AG08395 (cell line): Measurements from ENCODE around the gene DPP10.
"Not testable (repeated sequence)": the region's sequence is repeated elsewhere in the genome, so short reads cannot be mapped to it uniquely, and the experiment has no call there.

Experiments
- DNase-seq: peaks from one replicate; pipeline ENCODE4 v3.0.0; 2012; ENCODE audit warnings: mixed read lengths, low spot score

The DPP10 gene

DNA sequence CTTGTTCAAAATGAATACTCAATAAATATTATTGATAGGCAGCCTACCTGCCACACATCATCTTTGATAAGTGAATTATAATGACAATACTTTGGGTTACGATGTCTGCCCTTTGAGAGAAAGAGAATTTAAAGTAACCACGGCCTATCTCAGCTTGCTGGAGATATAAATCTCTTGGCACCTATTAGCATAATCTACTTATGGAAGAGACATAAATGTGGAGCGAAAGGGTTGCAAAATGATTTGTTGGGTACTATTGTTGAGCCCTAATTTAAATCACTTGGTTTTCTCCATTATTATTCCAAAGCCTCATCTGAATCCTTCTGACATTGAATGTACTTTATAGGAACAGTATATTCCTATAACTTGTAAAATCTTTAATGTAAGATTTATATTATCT is 520.1 kb downstream of the DPP10 start:
- no peak for DNase-seq

DNA sequence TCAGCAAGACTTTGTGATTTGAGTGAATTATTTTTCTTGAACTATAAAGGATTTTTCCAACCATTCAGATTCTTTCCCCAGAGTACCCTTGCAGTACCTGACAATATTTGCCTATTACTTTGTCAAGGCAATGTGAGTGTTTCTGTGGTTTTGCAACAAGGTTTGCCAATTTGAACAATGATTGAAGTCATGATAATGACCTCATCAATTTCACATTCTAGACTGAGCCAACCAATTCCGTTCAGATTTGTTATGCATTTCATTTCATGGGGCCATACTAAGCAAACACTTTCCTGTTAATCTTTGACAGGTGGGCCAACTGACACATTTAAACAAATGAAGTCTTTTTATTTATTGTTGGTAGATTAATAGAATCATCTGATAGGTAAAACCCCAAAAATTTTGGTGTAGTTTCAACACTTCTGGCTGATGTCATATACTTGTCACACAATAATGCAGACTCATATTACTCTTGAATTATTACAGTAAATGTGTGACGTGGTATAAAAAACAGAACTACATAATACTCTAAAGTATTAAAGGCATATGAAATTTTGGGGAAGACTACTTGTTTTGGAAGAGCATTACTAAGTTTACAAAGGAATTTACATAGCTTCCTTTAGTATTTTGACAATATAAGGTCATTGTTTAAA is 526.4 kb downstream of the DPP10 start:
- no peak for DNase-seq

DNA sequence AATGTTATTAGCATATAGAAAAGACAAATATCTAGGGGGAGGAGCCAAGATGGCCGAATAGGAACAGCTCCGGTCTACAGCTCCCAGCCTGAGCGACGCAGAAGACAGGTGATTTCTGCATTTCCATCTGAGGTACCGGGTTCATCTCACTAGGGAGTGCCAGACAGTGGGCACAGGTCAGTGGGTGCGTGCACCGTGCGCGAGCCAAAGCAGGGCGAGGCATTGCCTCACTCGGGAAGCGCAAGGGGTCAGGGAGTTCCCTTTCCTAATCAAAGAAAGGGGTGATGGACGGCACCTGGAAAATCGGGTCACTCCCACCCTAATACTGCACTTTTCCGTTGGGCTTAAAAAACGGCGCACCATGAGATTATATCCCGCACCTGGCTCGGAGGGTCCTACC is 561.9 kb downstream of the DPP10 start:
- not testable (repeated sequence) for DNase-seq

DNA sequence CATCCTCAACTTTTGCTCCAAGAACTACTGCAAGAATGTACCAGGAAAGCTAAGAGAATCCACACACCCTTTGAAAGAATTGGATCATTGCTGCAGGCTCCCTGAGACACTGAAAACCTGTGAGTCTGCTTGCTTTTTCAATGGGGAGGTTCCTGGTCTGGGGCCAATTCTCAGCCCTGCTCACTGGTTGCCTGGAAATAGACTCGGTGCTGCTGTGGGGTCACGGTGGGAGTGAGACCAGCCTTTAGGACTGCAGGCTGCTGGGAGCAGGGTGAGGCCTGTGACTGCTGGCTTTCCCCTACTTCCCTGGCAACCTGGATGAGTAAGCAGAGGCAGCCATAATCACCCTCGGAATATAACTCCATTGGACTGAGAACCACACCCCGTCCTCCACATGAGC is 569.3 kb downstream of the DPP10 start:
- no peak for DNase-seq

DNA sequence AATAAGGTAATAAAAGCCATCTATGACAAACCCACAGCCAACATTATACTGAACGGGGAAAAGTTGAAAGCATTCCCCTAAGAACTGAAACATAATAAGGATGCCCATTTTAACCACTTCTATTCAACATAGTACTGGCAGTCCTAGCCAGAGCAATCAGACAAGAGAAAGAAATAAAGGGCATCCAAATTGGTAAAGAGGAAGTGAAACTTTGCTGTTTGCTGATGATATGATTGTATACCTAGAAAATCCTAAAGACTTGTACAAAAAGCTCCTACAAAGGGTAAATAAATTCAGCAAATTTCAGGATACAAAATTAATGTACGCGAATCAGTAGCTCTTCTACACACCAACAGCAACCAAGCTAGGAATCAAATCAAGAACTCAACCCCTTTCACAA is 579.6 kb downstream of the DPP10 start:
- DNase-seq, result not testable (repeated sequence)

DNA sequence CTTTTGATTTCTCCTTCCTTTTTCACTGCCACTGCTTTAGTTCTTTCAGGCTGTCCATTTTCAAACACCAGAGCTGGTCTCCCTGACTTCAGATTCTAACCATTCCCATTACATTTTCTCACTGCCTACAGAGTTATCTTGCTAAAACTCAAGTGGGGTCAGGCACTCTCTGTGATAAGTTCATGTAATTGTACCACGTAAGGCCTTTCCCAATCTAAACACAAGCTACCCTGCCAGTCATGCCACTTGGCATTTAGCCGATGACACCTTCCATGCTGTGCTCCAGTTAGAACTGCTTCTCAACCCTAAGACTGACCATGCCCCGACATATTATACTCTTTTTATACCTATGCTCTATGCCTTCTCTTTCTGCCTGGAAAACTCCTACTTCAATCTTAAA is 592.4 kb downstream of the DPP10 start:
- no peak for DNase-seq

DNA sequence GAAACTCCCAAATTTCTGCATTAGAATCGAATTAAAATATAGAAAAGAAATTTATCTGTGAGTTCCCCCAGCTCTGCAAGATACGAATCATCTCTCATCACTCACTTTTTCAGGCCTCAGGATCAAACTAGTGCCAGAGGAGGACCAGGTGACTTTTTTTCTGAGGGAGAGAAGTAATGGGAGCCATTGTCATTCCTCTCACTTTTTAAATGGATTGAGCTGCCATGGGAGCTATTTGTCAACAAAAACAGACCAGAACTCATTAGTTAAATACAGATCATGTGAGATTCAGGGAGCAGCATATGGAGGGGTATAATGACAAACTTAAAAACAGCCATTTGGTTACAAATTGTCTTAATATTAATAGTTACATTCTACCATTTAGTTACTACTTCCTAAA is 594.4 kb downstream of the DPP10 start:
- no peak for DNase-seq

DNA sequence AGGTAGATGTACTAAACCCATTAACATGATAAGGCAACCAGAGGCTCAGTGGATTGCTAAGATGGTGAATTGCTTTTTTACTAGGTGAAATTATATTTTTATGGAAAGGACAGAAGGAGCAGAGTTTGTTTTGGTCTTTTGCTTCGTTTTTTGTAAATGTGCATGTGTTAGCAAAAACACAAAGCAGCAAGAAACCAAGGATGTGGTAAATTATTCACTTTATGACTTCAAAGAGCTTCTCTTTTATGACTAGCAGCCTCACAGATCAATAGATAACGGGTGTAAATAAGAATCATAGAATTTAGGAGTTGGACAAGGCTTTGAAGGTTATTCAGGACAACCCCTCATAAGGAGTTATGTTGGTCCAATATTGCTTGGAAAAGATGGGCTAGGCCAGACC is 615.0 kb downstream of the DPP10 start:
- DNase-seq, result no peak

DNA sequence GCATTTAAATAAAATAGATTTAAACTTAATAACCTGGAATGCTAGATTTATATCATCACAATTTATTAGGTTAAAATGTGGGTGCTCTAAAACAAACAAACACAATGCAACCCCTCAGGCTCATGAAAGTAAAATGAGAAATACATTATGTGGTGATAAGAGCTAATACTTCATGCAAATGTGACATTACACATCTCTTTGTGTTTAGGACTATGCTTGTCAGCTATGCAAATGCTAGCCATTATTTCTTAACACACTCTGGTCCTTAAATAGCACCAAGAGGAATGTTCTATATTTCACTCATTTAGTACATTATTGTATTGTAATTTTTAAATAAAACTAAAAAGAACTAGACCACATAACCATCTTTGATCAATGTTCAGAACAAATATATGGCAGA is 627.6 kb downstream of the DPP10 start:
- no peak for DNase-seq

DNA sequence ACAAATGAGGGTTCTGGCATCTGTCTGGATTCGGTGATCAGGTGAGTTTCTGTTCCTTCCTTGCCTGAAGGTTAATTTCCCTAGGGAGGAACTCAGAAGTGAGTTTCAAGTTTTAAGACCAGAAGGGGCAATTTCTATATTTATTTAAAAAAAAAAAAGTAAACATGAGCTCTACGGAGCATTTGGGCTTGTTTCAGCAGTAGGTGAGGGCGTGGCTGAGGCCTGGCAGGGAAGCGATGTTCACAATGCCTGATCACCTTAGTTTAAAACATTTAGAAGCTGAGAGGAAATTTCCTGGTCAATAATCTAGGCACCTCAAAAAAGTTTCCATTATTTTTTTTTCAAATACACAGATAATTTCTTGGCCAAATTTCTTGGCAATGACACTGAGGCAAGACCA is 629.1 kb downstream of the DPP10 start:
- no peak for DNase-seq

DNA sequence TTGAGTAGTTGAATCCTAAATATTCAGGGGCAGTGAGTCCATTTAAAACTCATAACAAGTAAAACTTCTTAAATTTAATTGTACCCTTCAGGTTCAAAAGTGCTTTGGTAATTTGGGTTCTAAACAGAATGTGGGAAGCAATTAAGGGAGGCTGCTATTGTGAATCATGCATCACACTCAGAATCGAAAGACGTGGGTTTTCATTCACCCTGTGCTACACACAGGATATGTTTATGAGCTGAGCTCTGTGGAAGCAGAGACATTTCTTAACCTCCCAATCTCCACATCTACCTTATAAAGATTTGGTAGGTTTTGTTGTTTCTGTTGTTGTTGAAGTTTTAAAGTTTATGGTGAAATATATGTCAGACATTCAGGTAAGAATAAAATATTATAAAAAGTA is 633.4 kb downstream of the DPP10 start:
- DNase-seq, result no peak

DNA sequence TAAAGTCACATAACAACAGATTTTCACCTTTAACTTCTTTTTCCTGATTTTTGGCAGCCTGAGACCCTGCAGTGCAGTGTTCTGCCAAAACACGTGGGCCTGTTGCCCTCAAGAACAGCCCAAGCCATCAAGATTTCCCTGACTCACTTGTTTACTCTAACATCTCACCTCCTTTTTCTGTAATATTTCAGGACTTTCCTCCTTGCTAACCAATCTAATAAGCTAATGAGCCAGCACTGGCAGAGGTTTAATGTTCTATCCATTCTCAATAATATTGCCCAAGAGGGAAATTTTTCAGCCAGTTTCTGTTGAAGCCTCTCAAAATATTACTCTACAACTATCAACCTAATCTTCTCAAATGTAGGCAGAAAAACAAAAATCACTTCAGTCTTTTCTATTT is 635.2 kb downstream of the DPP10 start:
- DNase-seq, result no peak

DNA sequence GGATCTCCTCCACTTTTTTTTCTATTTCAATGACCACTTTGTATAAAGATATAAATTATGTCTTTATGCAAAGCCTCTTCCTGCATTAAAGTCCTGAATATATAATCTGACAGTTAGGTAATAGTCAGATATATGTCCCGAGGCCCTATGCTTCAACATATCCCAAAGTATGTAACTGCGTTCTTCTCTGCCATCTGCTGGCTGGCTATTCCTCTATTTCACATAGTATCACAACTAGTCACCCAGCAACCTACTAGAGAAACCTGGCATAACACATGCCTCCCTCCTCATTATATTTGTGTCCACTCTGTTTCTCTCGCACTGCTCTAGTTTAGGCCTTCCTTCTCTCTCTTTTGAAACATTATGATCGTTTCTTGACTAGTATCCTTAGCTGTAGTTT is 640.8 kb downstream of the DPP10 start:
- no peak for DNase-seq

DNA sequence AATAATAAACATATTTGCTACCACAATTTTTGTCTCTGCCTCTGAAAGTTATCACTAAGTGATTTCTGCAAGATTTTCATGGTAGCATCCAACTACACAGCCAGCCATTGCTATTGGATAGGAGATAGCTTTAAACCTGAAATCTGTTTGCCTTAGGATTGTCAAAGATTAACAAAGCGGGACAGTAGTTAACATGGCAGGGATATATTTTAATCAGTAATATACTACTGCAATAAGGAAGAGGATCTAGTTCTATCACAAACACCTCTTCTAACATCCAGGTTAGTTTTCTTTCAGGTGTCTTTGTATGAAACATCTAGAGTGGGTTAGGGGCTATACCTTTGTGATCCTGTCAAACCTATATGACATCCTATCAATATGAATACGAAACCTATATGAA is 641.3 kb downstream of the DPP10 start:
- DNase-seq, result no peak

DNA sequence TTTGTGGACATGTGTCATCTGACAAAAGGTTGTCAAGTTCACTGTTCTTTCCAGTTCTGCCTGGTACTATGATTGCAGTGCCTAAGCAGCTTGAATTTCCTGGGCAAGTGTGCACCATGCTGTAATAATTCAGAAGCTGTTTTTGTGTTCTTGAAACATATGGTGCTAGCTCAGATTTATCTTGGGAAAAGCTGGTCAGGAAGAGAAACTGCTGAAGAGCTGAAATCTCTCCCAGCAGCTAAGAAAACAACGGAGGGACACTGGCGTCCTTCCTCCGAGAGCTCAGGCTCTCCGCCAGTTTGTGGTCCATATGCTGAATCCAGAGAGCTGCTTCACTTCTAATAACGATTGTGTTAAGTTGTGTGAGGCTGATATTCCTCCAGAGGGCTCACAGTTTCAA is 642.0 kb downstream of the DPP10 start:
- no peak for DNase-seq

DNA sequence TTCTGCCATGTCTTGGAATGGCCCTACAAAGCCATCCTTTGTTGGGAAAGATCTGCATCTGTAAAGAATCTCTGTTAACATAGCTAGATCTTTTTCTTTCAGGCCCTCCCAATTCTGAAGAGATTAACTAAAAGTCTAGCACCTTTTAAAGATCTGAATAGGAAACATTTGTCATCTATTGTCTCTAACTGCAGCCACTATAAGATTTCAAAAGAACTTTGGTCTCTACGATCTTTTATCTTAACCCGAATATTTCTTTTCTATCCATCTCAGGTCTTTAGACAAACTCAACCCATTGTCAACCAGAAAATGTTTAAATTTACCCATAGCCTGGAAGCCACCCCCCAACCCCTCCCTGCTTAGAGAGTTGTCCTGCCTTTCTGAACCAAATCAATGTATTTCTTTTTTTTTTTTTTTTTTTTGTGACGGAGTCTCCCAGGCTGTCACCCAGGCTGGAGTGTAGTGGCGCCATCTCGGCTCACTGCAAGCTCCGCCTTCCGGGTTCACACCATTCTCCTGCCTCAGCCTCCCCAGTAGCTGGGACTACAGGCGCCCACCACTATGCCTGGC is 643.7 kb downstream of the DPP10 start:
- not testable (repeated sequence) for DNase-seq

DNA sequence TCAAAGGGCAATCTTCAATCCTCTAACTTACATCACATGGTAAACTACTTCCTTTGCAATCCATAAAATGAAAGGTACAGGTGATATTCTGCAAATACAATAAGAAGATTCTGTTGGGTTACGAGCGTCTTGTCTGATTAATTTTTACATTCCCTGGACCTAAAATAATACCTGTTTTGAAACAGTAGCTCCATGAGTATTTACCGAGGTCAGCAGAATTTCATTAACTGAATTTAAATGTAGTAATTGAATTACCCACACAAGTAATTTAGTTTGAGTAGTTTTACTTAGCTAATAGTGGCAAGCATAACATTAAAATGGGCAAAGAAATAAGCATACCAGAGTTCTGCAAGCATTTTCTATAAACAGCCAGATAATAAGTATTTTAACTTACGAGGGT is 652.0 kb downstream of the DPP10 start:
- DNase-seq, result no peak

DNA sequence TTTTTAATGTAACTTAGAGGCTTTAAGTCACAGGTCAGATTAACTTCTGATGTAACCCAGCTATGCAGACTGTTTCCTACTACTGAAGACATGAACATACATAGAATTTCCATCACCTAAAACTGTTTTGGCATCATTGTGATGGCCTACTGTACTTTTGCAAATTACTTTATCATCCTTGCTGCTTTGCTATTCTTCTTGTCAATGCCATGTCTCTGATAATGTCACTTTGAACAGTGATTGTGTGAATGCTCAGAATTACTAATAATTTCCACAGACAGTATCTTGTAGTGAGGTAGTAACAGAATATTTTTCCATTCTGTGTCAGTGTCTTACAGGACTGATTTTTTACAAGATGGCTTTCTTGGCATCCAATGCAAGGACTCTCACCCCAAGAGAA is 663.5 kb downstream of the DPP10 start:
- DNase-seq, result no peak

DNA sequence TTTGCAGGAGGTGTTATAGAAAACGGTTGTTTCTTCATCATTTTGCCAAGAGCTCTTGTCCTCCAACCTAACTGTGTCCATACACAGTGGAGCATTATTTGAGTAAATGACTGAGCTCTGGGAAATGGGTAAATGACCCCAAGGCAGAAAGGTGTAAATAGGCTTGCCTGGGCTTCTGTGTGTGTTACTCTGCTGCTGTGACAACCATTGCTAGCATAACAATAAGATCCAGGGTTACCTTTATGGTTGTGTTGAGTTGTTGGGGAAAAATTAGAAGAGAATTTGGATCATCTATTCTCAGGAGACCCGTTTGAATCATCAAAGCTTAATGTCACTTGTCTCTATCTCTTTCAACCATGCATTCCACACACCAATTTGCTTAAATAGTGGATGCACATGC is 672.7 kb downstream of the DPP10 start:
- no peak for DNase-seq

DNA sequence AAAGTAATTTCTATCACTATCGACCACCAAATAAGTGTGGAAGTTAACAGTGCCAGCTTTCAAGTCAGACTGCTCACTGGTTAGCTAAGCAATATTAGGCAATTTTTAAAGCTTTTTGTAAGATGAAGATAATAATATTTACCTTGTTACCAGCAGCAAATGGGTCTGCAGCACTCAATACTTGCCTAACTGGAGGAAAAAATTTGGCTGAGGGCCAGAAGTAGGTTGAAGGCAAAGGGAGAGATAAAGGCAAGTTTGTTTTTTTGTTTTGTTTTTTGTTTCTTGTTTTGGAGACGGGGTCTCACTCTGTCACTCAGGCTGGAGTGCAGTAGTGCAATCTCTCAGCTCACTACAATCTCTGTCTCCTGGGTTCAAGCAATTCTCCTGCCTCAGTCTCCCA is 675.9 kb downstream of the DPP10 start:
- DNase-seq, result no peak

DNA sequence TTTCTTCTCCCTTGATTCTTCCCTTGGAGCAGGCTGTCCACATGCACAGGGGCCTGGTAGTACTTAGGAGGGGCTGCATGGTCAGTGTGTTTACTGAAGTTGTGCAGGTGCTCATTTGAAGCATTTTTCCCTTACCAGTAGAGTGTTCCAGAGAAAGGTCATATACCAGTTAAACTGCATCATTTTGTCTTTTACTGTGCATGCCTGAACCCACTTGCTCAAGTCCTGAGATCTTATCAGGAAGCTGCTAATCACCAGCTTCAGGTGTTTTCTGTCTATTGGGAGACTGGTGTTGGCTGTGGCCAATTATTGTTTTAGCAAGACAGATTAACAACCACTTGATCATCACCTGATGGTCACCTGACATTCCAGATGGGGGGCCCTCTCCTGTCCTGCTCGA is 676.6 kb downstream of the DPP10 start:
- DNase-seq, result no peak

DNA sequence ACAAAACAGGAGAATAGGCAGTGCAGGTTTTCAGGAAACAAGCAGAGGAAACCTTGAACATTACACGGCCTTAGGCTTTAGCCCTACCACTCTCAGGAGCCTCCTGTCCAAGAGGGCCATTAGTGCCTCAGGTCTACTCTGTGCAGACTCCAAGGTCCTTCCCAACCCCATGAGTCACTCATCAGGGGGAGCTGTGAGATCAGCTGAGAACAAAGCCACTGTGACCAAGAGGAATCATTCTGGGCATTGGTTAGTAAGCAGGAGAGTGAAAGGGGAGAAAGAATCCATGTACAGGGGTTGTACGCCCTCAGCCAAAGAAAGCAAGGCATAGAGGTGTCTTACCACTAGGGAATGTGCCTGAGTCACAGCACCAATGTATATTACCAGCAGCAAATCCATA is 680.3 kb downstream of the DPP10 start:
- DNase-seq, result no peak

DNA sequence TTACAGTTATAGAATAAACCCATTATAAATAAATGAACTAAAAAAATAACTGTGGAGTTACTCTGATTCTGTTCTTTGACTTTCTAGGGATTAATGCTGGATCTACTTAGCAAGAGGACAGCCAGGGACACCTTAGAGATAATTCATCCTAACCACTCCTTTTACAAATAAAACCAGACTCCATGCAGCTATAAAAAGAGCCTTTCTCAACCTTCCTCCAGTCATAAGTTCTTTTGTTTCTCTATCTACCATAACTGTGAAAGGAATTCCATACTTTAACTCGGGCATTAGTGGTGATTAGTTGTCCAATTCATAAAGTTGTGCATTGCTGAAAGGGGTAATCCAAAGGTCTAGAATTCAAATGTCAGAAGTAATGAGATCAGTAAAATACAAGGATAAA is 682.4 kb downstream of the DPP10 start:
- DNase-seq, result no peak

DNA sequence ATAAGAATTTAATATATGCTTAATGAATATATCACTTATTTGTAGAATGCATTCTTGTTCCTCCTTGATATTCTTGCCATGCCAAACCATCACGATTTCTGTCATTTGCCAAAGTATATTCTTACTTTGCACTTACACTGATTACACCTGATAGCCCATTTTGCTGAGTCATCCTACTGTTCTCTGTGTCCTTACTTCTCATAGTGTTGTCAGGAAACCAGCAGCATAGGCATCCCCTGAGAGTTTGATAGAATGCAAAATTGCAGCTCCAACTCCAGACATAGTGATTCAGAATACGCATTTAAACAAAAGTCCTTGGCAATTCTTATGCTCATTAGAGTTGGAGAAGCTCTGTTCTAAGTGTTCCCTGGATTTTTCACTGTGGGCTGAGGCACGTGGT is 687.1 kb downstream of the DPP10 start:
- DNase-seq, result no peak
